Endothelial cell of umbilical vein (primary cell): ENCODE measurements around the gene FASLG.

Experiments used
- CTCF ChIP-seq, 2 donors: IDR thresholded peaks; 1 replicate in 1 of 2; 2 replicates in 1 of 2; pipeline ENCODE4 v1.5.1; 2011; ENCODE audit warnings: low read length in 2 of 2, mild to moderate bottlenecking in 2 of 2, moderate library complexity in 2 of 2, control low read depth in 1 of 2, inconsistent platforms in 1 of 2, low read depth in 1 of 2; ENCODE audit not compliant: insufficient read depth in 1 of 2; ENCODE audit errors: extremely low read depth in 1 of 2
- EZH2 ChIP-seq: IDR thresholded peaks from 2 replicates; pipeline ENCODE4 v1.6.1; 2012; ENCODE audit warnings: borderline replicate concordance, low read depth, mild to moderate bottlenecking, moderate library complexity, low read length, inconsistent platforms; ENCODE audit not compliant: severe bottlenecking
- FOS ChIP-seq: IDR thresholded peaks from 2 replicates; pipeline ENCODE4 v1.6.1; 2011; ENCODE audit warnings: mild to moderate bottlenecking, low read length, moderate library complexity, borderline replicate concordance; ENCODE audit not compliant: insufficient read depth
- JUN ChIP-seq: IDR thresholded peaks from 2 replicates; pipeline ENCODE4 v1.6.1; 2011; ENCODE audit warnings: borderline replicate concordance, low read depth; ENCODE audit not compliant: insufficient read length, insufficient read depth
- MAX ChIP-seq: IDR thresholded peaks from 2 replicates; pipeline ENCODE4 v1.6.1; 2011; ENCODE audit not compliant: insufficient read depth, insufficient read length
- MYC ChIP-seq: IDR thresholded peaks from one replicate; pipeline ENCODE4 v1.6.1; 2011; ENCODE audit warnings: mild to moderate bottlenecking, low read depth, low read length
- POLR2A ChIP-seq: IDR thresholded peaks from 2 replicates; pipeline ENCODE4 v1.6.1; 2012; ENCODE audit warnings: low read depth, mild to moderate bottlenecking, control low read depth, low read length
- POLR2AphosphoS5 ChIP-seq: IDR thresholded peaks from 2 replicates; pipeline ENCODE4 v1.6.1; 2012; ENCODE audit warnings: low read depth, mild to moderate bottlenecking, control low read depth, low read length, moderate library complexity; ENCODE audit not compliant: insufficient read depth

GRCh38 chr1:172656576-172656975 is 2.3 kb upstream of the FASLG start:
- TF ChIP-seq CTCF (IDR thresholded peaks at IDR 0.05; ENCODE audit: extremely low read depth in 1 of 2, insufficient read depth in 1 of 2, low read depth in 1 of 2, low read length in 2 of 2), result no peak
- TF ChIP-seq POLR2AphosphoS5, result no peak
- no peak for TF ChIP-seq EZH2
- no peak for TF ChIP-seq POLR2A
- no peak for TF ChIP-seq MYC
- TF ChIP-seq JUN, result no peak
- no peak for TF ChIP-seq FOS
- no peak for TF ChIP-seq MAX
